PC-3 (cell line): Measurements from ENCODE around the gene IGSF21.

Experiments
- CTCF ChIP-seq: fragments of 300-600 bp; sonication (generic); conservative IDR thresholded peaks from 2 replicates; pipeline ENCODE4 v1.5.1; 2017; ENCODE audit warnings: antibody characterized with exemption, low read depth, mild to moderate bottlenecking, low read length
- EZH2 ChIP-seq: fragments of 300-600 bp; sonication (generic); IDR thresholded peaks from one replicate; pipeline ENCODE4 v1.6.1; 2017; ENCODE audit warnings: antibody characterized with exemption, mild to moderate bottlenecking, low read length; ENCODE audit not compliant: unreplicated experiment
- EZH2phosphoT487 ChIP-seq: fragments of 300-600 bp; sonication (generic); IDR thresholded peaks from 2 replicates; pipeline ENCODE4 v1.6.1; 2018; ENCODE audit warnings: mild to moderate bottlenecking, antibody characterized with exemption, low read length, borderline replicate concordance

- no peak for TF ChIP-seq CTCF
- TF ChIP-seq EZH2 = no peak
- no peak for TF ChIP-seq EZH2phosphoT487
Measured at GRCh38 chr1:18093193-18093592, 14.4 kb upstream of the IGSF21 start.
